GM18861 (cell line): ENCODE results near the gene SLC7A8.
"Not testable (repeated sequence)": the region's sequence is repeated elsewhere in the genome, so short reads cannot be mapped to it uniquely, and the experiment has no call there.

Source experiments
- ATAC-seq: cut with Tn5 transposase; IDR thresholded peaks from one replicate; pipeline ENCODE4 v1.9.1; 2021; ENCODE audit not compliant: unreplicated experiment

Gene SLC7A8

DNA sequence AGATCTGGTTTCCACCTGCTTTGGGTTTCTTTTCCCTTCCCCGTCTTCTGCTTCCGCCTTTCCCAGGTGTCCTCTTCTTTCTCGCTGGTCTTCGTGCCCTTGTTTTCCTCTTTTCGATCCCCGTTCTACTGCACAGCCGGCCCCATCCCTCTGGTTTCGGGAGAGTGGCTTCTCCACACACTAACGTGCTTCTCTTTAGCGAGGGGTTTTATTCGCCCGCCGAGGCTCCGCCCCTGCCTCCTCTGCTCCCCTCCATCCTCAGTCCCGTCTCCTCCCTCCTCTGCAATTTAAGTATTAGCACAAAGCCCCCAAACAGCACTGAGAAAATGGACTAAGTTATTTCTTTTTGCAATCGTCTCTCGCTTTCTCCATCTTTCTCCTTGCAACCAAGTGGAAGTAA is at the start of gene SLC7A8:
Gene SLC7A8, minus strand, starts transcription at position 182 of the 400 bp plus-strand sequence. CDS start 746 bp downstream, outside the sequence.
- ATAC-seq, result no peak

DNA sequence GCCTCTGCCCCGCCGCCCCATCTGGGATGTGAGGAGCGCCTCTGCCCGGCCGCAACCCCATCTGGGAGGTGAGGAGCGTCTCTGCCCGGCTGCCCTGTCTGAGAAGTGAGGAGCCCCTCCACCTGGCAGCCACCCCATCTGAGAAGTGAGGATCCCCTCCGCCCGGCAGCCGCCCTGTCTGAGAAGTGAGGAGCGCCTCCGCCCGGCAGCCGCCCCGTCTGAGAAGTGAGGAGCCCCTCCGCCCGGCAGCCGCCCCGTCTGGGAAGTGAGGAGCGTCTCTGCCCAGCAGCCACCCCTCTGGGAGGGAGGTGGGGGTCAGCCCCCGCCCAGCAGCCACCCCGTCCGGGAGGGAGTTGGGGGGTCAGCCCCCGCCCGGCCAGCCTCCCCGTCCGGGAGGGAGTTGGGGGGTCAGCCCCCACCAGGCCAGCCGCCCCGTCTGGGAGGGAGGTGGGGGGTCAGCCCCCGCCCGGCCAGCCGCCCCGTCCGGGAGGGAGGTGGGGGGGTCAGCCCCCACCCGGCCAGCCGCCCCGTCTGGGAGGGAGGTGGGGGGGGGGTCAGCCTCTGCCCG is 48.9 kb upstream of the SLC7A8 start:
- ATAC-seq, result not testable (repeated sequence)

DNA sequence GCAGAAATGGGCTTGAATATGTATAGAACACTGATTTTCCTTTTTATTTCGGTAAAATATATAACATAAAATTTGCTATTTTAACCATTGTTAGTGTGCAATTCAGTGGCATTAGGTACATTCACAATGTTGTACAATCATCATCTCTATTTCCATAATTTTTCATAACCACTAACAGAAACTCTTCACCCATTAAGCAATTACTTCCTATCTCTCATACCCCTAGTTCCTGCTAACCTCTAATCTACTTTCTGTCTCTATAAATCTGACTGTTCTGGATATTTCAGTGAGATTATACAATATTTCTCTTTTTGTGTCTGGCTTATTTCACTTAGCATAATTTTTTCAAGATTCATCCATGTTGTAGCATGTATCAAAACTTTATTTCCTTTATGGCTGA is 45.4 kb upstream of the SLC7A8 start:
- no peak for ATAC-seq

DNA sequence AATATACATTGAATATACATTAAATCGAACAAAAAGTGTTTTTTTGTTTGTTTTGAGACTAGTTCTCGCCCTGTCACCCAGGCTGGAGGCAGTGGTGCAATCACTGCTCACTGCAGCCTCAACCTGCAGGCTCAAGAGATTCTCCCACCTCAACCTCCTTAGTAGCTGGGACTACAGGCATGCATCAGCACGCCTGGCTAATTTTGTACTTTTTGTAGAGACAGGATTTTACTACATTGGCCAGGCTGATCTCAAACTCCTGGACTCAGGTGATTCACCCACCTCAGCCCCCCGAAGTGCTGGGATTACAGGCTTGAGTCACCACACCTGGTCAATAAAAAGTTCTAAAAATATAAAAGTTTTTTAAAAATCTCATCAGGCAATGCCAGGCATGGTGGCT is 44.1 kb upstream of the SLC7A8 start:
- no peak for ATAC-seq

DNA sequence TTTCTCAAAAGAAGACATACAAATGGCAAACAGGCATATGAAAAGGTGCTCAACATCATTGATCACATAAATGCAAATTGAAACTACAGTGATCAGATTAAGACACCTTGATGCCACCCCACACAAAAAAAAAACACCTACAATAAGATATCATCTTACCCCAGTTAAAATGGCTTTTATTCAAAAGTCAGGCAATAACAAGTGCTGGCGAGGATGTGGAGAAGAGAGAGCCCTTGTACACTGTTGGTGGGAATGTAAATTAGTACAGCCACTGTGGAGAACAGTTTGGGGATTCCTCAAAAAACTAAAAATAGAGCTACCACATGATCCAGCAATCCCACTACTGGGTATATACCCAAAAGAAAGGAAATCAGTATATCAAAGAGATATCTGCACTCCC is 41.5 kb upstream of the SLC7A8 start:
- ATAC-seq, result not testable (repeated sequence)

DNA sequence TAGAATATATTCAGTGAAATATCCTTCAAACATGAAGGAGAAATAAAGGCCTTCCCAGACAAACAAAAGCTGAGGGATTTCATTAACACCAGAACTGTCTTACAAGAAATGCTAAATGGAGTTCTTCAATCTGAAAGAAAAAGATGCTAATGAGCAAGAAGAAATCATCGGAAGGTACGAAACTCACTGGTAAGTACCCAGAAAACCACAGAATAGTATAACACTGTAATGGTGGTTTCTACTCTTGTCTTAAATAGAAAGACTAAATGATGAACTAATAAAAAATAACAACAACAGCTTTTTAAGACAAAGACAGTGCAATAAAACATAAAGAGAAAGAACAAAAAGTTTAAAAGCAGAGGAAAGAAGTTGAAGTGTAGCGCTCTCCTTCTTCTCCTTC is 35.6 kb upstream of the SLC7A8 start:
- no peak for ATAC-seq

DNA sequence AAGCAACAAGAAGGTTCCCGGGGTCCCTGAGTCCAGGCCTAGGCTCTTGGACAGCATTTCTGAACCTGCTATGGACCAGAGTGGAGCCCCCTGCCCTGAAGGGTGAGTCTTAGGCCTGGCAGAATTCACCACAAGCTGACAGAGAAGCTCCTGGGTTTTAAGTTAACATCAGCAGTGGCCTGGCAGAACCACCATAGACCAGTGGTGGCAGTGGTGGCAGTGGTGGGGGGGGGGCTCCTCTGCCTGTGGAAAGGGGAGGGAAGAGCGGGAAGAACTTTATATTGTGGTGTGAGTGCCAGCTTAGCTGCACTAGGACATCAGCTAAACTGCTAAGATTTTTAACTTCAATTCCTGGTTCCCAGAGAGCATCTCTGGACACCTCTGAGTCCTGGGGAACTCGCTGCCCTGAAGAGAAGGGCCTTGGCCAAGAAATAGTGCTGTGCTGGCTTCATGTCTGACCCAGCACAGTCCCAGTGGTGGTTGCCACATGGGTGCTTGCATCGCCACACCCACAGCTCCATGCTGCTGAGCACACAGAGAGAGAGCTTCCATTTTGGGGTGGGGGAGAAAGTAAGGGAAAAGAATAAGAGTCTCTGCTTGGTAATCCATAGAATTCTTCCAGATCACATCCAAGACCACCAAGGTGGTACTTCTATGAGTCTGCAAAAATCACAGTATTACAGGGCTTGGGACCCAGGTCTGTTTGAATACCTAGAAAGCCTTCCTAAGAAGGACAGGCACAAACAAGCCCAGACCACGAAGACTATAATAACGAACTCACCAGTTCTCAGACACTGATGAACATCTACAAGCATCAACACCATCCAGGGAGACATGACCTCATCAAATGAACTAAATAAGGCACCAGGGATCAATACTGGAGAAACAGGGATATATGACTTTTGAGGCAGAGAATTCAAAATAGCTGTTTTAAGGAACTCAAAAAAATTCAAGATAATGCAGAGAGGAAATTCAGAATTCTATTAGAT is 33.9 kb upstream of the SLC7A8 start:
- ATAC-seq, result no peak

DNA sequence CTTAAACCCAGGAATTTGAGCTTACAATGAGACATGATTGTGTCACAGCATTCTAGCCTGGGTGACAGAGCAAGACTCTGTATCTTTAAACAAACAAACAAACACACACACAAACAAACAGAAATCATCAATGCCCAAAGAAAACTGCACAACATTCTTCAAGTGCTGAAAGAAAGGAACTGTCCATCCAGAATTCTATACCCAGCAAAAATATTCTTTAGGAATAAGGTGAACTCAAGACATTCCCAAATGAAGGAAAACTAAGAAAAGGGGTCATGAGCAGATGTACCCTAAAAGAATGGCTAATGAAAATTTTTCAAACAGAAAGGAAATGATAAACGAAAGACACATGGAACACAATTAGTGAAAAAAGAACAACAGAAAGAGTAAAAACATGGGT is 32.0 kb upstream of the SLC7A8 start:
- no peak for ATAC-seq

DNA sequence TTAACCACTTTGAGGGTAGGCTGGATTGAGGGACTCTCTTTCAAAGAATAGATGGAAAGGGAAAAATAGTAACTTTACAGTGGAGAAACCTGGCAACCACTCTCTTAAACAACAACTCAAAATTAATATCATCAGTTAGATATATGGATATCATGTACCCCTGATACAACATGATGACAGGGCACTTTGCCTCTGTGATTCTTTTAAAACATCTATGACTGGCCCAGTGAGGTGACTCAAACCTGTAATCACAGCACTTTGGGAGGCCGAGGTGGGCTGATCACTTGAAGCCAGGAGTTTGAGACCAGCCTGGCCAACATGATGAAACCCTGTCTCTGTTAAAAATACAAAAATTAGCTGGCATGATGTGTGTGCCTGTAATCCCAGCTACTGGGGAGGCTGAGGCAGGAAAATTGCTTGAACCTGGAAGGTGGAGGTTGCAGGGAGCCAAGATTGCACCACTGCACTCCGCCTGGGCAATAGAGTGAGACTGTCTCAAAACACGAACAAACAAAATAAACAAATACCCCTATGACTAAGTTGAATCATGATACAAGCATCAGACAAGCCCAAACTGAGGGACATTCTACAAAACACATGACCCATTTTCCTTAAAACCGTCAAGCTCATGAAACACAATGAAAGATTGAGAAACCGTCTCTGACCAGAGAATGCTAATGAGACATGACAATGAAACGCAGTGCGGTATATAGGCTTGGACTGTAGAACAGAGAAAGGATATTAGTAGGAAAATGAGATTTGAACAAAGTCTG is 26.4 kb upstream of the SLC7A8 start:
- no peak for ATAC-seq

DNA sequence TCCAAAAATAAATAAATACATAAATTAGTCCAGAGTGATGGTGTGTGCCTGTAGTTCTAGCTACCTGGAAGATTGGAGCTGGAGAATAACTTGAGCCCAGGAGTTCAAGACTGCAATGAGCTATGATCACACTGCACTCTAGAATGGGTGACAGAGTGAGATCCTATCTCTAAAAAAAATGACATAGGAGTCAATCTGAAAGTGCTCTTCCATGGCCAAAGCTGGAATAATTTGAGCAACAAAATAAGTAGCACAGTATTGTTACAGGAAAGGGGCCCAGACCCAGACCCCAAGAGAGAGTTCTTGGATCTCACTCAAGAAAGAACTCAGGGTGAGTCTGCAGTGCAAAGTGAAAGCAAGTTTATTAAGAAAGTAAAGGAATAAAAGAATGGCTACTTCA is 24.9 kb upstream of the SLC7A8 start:
- no peak for ATAC-seq

DNA sequence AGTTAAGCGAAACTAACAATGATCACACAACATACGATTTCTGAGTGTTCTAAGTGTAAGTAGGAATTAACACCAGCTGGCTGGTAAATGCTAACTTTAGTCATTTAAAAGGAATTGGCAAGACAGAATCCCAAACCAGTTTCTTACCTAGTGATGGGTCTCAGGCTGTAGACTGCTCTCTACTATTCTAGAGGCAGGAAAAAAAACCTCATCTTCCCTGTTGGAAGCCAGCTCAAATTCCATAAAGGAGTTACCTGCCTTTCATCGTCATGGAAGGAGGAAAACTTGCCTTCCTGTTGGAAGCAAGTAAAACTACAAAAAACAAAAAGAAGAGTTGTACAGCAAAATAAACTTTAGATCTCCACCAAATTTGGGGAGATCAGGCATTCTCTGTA is 23.7 kb upstream of the SLC7A8 start:
- no peak for ATAC-seq

DNA sequence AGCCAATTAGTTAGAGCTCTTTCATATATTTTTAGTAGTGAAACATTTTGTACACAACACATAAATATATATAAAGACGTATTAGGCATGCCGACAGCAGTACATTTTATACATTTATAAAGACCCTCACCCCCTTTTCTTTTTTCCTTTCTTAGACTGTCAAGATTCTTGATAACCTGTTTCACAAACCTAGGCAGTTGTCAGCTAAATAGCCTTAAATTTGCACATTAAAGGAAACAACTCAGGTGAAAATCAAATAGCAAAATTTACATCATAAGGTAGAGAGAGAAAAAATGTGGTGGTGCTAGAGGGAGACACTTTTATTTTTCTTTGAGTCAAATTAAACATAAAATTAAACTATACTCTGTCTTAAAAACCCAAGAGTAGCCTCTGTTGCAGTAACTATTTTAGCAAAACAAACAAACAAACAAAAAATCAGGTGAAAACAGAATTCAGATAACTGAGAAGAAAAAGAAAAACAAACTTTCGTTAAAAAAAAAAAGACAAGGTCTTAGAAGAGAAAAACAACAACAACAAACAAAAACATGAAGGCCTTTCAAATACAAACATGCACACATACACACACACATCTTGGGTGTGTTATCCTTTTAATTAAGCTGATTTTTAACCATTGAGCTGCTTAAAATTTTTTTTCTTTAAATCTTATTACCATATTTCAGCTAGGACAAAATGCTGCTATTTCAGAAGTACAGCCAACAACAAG is 23.1 kb upstream of the SLC7A8 start:
- ATAC-seq, result no peak

DNA sequence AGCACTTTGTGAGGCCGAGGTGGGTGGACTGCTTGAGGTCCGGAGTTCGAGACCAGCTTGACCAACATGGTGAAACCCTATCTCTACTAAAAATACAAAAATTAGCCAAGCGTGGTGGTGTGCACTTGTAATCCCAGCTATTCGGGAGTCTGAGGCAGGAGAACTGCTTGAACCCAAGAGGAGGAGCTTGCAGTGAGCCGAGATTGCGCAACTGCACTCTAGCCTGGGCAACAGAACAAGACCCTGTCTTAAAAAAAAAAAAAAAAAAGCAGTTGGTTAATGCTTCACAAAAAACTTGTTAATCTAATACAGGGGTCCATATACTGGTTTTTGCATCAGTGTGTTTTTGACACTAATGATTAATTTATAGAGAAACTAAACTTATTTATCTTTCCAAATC is 18.5 kb upstream of the SLC7A8 start:
- no peak for ATAC-seq

DNA sequence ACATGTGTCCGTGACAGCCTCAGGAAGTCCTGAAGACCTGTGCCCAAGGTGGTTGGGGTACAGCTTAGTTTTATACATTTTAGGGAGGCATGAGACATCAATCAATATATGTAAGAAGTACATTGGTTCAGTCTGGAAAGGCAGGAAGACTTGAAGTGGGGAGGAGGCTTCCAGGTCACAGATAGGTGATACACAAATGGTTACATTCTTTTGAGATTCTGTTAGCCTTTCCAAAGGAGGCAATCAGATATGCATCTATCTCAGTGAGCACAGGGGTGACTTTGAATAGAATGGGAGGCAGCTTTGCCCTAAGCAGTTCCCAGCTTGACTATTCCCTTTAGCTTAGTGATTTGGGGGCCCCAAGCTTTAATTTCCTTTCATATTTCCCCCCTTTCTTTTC is 15.7 kb upstream of the SLC7A8 start:
- not testable (repeated sequence) for ATAC-seq

DNA sequence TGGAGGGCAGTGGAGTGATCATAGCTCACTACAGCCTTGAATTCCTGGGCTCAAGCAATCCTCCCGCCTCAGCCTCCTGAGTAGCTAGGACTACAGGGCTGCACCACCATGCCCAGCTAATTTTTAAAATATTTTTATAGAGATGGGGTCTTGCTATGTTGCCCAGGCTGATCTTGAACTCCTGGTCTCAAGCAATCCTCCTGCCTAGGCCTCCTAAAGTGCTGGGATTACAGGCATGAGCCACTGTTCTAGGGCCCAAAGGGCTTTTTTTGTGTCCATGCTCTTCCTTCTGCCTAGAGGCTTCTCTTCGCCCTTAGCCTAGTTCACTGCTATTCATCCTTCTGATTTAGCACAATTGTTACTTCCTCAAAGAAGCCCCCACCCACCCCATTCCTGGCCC is 13.0 kb upstream of the SLC7A8 start:
- not testable (repeated sequence) for ATAC-seq

DNA sequence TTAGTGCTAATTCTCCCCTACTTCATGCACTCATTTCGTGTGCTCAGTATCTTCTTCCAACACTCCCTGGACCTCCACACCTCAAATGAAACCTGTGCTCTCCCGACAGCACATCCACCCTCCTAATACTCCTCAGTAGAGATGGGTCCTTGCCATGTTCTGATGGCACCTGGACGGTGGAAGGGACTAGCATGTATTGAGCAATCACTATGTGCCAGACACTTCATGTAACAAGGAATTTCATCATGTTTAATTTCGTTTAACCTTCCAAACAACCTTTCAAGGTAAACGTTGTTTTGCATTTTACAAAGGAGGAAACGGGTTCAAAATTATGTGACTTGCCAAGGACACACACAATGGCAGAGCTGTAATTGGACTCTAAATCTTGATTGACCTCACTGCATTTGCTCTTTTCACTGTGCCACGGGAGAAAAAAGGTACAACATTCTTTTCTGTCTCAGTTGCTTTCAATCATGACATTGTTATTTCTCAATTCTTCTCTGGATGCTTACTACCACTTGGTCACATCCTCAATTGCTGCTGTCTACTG is 12.2 kb upstream of the SLC7A8 start:
- ATAC-seq, result no peak

DNA sequence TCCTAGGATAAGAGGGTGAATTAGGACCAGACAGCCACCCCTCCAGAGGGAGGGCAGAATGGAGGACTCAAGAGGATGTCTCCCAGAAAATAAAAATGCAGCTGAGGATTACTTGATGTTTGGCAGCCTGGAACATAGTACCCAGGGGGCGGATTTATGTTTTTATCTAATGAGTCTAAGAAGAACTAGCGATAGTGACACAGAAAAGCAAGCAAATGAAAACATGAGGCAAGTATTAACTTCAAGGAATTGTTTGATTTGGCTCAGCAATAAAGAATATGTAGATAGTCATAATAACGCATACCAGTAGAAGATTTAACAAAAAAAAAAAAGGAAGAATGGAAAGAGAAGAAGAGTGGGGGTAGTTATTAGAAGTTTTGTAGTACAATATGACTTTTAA is 10.0 kb upstream of the SLC7A8 start:
- no peak for ATAC-seq

DNA sequence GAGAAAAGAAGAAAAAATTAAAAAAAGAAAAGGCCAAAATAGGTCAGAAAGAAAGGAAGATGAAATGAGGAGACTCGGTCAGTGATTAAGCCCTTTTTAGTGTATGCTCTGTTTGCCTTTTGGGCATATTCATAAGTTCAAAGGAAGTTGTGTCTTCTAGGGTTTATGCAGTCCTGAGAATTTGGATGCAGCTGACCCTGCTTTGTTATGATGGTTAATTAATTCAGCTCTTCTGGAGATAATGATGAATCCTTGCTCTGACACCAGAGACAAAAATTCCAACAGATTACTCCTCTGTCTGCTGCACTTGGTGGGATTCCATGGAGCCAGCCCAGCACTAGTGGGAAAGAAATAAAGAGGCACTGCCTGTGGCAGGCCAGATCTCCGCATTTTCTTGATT is 4.5 kb upstream of the SLC7A8 start:
- no peak for ATAC-seq

DNA sequence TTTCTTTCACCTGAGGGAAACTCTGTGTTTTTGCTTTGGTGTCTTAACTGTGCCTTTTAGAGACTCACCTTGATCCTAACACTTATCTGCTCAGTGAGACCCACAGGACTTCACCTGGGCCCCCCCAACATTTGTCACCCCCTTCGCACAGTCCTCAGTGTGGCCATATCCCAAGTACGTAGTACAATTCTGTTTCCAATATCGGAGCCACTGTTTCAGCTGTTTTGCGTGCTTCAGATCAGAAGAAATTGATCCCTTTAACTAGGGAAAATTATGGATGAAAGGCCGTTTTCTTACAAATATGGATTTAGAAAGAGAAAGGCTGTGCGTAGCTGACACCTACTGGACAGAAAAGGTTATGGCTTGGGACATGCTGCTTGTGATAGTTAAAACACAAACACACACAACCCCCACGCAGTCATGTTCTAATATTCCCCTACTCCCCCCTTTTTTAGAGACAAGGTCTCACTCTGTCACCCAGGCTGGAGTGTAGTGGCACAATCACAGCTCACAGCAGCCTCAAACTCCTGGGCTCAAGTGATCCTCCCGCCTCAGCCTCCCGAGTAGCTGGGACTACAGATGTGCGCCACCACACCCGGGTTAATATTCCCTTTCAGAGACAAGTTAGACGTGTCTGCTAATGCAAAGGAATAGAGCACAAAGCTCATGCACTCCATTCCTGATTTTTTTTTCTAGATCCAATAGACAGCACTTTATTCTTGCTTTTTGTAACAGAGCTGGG is 3.6 kb upstream of the SLC7A8 start:
- no peak for ATAC-seq

DNA sequence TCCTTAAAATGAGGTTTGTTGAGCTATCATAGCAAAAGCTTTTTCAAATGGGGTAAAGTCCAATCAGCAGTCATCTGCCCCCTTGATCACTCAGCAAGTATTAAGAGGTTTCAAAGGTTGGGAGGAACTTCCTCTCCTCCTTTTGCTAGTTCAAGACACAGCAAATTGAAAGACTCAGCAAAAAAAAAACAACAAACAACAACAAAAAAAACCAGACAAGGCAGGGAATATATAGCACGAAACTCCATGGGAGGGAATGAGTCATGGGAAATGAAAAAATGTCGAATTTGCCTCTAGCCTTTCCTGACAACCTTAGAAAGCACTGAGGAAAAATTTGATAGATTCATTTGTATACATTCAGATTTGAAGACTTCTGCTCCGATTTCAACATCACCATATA is 1.6 kb upstream of the SLC7A8 start:
- no peak for ATAC-seq
